HG03558 (cell line): ENCODE results near the gene DUS2.

Experiments used
- ATAC-seq: cut with Tn5 transposase; IDR thresholded peaks from one replicate; pipeline ENCODE4 v1.9.1; 2021; ENCODE audit warnings: moderate number of reproducible peaks; ENCODE audit not compliant: unreplicated experiment; ENCODE audit errors: extremely low read depth

Gene DUS2

DNA sequence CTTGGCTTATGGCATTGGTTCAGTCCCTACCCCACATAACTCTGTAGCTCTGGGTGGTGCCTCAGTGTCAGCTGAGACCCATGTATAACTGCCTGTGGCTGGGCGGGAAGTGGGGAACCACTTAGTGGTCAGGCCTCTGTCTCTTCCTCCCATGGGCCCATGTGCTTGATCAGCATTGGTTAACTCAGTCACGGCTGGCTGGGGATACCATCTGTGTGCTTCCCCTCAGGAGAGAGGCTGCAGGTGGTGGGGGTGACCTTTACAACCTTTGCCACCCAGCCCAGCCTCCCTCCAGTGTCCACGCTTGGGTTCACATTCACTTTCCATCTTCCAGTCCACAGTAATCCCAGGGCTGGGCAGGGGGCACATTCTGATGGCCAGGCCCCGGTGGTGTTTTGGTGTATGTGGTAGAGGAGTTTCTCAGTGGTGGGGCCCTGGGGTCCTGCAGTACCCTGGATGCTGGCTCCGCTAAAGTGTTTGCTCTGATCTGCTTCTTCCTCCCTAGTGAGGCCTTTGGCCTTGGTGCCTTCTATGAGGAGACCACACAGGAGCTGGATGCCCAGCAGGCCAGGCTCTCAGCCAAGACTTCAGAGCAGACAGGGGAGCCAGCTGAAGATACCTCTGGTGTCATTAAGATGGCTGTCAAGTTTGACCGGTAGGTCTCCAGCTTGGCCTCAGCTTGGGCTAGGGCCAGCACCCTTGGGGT lies 51.9 kb downstream of the DUS2 start:
- peak; percentile 51 for ATAC-seq

DNA sequence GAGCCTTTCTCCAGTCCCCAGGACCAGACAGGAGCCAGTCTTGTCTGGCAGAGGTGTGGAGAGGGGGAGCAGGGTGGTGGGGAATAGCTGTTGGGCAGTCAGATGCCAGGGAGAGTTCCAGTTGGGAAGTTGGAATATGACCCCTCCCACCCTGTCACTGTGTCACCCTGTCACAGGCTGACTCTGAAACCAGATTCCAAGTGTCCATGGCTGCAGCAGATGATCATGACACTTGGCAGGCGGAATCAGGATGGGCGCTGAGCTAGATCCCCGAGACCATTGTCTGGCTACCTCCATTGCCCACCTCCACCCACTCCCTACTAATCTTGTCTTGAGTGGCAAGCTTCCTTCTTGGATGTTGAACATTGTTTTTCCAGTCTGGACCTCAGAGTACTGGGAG lies 52.9 kb downstream of the DUS2 start:
- no peak for ATAC-seq

DNA sequence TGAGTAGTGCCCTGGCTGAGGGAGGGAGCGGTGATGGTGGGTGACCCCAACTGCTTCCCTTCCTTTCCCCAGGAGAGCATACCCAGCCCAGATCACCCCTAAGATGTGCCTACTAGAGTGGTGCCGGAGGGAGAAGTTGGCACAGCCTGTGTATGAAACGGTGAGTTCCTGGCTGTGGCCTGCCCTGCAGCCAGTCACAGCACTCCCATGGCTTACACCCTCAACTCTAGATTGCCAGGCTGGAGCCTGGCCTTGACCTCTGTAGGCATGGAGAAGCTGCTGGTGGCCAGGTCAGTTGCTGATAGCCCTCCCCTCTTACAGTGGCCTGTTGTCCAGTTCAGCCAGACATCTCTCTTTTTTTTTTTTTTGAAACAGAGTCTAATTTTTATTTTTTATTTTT lies 53.5 kb downstream of the DUS2 start:
- ATAC-seq: no peak

DNA sequence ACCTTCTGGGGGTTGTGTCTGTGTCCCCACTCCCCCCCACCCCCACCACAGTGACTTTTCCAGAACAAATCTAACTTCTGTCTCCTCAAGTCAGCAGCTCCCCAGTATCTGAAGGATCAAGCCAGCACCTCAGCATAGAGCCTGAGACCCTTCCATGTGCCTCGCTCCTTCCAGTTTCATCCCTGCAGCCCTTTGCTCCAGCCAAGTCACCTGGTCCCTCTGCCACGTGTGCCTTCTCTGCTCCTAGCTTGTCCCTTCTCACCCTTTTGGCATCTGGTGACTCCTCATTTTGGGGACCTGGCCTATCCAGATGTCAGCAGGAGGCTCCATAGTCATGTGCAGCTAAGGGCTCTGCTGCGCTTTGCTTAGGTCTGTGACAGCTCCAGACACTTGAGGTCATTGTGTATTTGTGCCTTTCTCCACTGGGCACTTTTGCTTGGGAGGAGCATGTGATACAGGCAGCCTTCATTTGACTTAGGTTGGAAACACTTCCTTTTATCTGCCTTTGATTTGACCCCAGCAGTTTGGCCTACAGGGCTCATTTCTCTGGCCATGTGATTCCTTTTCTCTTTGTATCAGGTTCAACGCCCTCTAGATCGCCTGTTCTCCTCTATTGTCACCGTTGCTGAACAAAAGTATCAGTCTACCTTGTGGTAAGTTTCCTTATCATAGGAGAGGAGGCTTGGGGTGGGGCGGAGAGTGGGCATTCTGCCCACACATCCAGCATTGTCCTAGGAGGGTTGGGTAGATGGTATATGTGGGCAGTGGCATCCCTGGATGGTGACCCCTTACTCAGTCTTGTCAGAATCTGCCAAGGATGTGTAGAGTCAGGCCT lies 55.0 kb downstream of the DUS2 start:
- ATAC-seq: no peak

DNA sequence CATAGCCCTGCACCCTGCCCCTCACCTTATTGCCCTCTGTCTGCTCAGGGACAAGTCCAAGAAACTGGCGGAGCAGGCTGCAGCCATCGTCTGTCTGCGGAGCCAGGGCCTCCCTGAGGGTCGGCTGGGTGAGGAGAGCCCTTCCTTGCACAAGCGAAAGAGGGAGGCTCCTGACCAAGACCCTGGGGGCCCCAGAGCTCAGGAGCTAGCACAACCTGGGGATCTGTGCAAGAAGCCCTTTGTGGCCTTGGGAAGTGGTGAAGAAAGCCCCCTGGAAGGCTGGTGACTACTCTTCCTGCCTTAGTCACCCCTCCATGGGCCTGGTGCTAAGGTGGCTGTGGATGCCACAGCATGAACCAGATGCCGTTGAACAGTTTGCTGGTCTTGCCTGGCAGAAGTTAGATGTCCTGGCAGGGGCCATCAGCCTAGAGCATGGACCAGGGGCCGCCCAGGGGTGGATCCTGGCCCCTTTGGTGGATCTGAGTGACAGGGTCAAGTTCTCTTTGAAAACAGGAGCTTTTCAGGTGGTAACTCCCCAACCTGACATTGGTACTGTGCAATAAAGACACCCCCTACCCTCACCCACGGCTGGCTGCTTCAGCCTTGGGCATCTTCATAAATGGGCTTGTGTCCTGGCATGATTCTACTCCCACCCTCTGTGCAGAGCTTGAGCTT lies 55.8 kb downstream of the DUS2 start:
- no peak for ATAC-seq

DNA sequence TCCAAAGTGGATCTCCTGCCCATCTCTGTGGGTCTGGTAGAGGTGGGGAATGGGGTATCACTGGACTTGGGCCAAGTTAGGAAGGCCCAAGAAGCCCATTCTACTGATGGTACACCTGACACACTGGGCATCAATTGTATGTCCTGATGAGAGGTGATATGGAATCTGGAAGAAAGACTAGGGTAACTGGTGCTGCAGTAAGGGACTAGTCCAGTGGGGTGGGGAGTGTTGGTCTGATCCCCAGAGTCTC lies 56.2 kb downstream of the DUS2 start:
- no peak for ATAC-seq

DNA sequence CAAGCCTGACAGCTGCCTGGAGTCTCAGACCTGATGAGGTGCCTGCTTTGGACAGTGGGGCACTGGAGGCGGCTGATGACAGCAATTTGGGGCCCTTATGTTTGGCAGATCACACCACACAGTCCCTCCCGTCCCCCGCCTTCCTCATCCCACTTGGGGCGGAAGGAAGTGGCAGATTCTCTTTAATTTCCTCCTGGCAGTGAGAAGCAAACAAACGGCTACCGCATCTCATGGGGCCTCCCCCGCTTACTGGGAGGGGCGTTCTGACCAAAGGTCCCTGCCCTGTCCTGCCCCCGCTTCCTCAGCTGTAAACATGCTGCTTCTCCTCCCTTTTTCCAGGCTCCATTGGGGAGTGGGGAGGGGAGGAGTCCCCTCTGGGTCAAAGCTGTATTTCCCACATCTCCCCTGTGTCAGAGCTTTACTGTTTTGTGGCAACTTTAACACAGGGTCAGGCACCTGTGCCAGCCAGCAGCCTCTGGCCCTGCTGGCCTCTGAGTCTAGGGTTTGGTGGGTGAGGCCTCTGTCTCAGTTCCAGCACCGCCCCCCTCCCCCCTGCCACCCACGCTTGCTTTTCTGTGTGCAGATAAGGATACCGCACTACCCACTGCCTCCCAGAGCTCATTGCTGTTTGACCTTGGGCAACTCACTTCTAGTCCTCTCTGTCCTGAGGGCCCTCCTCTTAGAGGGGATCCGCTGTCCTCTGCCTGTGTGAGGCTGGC lies 56.7 kb downstream of the DUS2 start:
- no peak for ATAC-seq

DNA sequence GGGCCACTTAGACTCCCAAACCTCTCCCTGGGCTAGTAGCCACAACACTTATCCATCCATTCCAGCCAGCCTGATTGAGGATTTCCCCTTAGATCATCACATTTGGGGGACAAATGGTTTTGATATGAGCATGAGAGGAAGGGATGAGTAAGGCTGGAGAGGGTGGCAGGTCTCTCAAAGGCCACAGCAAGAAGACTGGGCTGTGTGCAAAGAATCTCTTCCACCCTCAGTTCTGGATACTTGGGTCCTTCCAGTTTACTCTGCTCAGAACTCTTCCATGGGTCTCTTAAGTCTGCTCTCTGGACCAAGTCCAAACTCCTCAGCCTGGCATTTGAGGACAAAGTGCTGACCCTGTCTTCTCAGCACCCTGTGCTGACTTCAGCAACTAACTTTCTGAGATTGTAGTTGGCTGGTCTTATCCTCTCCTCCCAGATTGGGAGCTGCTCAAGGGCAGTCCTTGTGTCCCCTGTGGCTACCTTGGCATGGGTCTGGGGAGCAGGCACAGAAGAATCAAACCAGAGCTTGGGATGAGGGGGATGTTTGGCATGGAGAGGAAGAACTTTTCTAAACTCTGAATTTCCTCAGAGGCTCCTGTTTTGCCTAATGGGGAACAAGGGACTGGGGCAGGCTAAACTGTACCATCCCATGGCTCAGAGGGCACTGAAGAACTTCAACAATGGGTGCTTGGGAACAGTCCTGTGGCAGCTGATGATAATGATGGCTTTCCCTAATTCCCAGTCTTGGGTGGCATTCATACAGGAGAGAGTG lies 59.0 kb downstream of the DUS2 start:
- no peak for ATAC-seq

DNA sequence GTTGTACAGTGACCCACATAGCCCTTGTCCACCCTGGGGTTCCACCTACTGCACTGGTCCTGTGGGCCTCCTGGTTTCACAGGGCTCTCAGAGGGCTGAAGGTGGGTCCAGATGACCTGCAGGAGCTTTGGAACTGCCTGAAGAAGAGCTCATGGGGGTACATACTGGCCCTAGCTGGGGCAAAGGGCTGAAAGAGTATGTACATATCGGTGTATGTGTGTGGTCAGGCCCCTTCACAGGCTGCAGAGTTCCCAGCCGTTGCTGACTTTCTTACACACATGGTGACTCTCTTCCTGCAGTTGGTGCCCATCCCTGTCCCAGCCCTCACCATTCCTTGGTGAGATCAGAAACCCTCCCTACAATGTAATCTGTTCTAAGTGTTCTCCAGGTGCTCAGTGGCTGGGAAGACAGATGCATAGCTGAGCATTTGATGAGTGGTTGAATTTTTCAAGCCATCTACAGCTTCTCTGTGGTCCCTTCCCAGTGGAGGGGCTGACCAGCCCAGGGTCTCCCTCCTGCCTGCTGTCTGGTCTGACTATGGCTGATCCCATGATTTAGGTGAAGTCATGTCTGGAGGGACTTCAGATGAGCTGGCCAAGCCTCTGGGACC lies 59.6 kb downstream of the DUS2 start:
- no peak for ATAC-seq

DNA sequence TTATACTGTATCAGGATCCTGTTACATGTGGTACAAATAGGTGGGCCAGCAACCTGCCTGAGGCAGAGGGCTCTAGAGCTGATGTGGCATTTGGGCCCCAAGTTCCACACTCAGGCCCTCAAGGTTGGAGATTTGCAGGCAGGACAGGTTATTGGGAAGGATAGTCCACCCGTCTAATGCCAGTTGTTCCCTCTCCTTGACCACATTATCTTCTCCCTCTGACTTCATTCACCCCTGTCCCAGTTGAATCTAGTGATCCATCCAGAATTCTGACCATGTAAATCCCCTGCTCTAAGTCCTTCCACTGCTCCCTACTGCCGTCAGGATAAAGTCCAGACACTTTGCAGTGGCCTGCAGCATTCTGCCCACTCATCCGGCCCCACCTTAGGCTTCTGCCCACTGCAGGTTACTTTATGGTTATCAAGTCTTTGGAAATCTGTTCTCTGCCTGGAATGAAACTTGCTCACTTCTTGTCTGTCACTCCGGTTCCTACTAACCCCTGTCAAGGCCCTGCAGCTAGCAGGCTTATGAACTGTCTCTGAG lies 60.2 kb downstream of the DUS2 start:
- ATAC-seq: no peak

DNA sequence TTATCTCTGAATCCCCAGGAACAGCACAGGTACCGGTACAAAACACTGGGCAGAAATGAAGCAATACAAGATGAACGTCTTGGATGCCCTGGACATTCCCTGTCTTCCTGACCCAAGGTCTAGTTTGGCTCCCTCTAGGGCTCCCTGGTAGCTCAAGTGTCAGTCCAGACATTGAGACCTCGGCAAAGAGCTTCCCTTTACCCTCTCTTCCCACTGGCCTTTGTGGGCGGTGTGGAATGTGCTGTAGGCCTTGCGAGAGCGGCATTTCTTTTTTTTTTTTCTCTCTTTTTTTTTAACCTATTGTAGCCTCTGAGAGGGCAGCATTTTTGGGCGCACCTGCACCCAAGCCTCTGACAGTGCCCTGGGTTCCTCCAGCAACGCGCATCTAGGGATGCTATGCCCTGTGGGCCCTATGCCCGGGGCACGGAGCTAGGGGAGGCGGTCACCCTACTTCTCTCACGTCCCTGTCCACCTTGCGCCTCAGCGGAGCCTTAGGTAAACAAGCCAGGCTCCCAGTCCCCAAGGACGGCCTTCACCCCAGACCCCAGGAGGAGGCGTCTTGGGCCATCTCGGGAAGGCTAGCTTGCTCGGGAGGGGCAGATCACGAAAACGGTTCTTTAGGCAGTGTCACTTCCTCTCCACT lies 60.9 kb downstream of the DUS2 start:
- no peak for ATAC-seq

DNA sequence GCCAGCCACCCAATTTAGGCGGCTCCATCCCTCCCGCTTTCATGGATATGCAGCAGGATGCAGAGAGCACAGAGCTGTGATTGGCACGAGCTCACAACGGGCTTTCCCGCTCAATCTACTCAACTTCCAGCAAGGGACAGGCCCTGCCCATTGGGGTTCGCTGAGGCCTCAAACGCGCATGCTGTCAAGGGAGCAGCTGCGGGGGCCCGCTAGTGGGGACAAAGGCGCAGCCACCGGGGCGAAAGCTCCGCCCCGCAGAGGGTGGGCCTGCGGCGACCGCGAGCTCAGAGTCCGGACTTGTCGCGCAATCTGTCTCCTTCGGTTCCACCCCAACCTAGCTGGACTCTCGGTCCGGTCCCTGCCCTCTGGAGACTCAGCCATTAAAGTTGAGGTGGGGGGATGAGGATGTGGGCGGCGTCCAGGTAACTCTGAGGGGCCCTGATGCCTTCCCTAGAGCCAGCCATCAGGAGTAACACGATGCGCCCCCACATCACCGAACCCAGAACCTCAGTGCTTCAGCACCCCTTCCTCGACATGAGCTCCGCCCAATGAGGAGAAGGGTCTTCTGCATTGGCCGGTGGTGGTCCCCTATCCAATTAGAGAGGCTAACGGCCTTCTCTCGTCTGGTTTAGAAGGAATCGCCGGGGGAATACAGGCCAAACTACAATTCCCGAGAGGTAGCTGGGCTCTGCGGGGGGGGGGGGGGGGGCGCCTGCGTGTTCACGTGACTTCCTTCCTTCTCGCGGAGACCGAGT lies 61.6 kb downstream of the DUS2 start:
- peak; percentile 48 for ATAC-seq

DNA sequence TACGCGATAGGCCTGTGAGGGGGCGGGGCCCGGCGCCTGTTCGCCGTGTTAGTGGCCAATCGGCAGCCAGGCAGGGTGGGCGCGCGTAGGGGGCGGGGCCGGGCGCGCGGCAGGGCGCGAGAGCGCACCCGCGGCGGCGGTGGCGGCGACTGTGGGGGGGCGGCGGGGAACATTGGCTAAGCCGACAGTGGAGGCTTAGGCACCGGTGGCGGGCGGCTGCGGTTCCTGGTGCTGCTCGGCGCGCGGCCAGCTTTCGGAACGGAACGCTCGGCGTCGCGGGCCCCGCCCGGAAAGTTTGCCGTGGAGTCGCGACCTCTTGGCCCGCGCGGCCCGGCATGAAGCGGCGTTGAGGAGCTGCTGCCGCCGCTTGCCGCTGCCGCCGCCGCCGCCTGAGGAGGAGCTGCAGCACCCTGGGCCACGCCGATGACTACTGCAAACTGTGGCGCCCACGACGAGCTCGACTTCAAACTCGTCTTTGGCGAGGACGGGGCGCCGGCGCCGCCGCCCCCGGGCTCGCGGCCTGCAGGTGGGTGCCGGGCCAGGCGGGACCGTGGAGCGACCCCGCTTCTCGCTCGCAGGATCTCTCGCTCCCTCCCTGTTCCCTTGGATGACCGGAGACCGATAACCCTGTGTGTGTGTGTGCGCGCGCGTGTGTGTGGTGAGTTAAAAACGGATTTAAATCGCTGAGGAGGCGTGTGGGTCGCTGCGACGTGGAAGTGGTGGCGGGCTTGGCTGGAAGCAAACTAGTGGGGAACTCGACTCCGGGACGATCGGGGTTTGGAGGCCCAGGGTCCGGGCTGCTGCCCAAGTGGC lies 62.4 kb downstream of the DUS2 start, which contains the start of gene NFATC3:
Gene NFATC3, plus strand, starts transcription at position 112 of the 813 bp plus-strand sequence. Its CDS starts 312 bp downstream, at position 424.
- peak; percentile 20 for ATAC-seq

DNA sequence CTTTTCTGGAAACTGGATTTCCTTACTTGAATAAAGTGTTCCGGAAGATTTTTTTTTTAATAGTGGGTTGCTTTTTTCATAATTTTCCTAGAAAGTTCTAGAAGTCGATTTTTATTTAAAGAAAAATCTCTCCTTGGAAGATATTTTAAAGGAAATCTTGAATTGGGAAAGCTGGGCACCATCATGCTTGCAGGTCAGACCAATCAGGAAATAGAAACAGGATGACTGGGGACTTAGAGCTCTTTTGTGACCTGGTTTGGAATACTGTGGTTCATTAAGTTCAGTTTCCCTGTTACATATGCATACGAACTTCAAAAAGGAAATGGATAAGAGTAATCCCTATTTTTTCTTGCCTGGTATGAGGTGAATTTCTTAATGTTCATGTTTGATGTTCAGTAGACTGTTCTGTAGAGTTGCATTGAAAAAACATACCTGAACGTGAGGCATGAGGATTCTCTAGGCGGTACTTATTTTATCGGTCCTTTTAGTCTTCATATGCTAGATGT lies 63.3 kb downstream of the DUS2 start:
- no peak for ATAC-seq

DNA sequence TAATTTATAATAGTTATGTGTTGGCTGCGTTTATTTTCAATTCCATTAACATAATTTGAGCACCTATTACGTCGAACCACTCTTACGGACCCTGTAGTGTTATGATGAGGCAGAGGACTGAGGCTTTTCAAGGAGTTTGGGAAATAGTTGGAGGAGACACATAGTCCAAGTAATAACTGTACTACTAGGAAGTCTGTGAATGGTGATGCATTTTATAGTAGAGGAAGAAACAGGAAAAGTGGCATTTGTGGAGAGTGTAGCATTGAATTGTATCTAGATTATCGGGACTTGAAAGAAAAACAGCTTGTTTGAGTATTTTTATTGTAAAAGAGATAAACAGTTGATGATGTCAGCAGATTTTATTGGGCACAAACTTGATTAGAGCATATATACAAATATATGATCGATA lies 63.8 kb downstream of the DUS2 start:
- ATAC-seq: no peak

DNA sequence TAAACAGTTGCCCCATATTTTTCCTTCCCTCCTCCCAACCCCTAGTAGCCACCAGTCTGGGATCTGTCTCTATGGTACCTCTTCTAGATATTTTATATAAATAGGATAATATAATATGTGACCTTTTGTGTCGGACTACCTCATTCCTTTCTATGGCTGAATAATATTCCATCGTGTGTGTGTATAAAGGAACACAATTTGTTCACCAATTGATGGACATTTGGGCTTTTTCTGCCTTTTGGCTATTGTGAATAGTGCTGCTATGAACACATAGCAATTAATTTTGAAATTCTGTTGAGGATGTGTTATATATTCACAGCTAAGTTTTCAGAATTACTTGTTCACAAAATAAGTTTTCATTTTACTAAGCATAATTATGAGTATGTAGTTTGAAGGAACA lies 64.6 kb downstream of the DUS2 start:
- ATAC-seq: no peak
